OCI-M2 (cell line): ENCODE measurements around the gene TRIM44.
"Not testable (repeated sequence)": the region's sequence is repeated elsewhere in the genome, so short reads cannot be mapped to it uniquely, and the experiment has no call there.

Experiments
- DNase-seq: peaks from one replicate; lab custom pipeline; 2025; ENCODE audit not compliant: unreplicated experiment; lab: John Stamatoyannopoulos, UW

Gene TRIM44

DNA sequence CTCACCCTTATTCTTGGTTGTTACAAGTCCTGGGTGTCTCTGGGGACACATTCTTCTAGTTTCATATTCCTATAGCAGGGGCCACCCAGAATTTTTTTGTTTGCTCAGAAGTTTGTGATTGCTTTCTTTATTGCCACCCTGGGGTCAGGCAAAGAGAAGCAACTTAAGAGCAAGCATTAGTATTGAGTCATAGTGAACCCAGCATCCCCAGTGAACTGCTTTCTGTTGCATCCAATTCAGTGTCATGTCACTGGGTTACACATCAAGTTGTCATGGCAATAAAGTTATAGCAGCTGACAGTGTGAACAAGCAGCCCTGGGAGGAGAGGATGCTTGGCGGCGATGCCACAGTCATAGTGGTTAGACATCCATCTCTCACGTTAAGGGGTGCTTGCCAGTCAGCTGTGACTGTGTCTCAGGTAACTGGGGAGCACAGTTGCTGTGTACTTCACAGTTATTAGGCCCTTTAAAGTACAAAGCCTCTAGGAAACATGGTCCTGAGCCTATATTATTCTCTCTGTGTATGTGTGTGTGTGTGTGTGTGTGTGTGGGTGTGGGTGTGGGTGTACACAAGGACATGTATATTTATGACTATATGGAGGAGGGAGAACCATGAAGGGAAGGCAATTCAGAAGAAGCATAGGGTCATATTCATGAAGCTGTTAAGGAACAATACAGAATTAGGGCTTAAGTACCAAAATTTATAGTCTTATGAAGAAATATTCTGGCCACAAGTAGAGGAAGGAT is 52.5 kb downstream of the TRIM44 start:
- no peak for DNase-seq

DNA sequence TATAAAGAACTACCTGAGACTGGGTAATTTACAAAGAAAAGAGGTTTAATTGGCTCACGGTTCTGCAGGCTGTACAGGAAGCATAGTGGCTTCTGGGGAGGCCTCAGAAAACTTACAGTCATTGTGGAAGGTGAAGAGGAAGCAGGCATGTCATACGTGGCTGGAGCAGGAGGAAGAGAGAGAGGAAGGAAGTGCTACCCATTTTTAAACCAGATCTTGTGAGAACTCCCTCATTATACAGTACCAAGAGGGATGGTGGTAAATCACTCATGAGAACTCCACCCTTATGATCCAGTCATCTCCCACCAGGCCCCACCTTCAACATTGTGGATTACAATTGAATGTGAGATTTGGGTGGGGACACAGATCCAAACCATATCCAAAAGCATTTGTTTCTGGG is 53.1 kb downstream of the TRIM44 start:
- not testable (repeated sequence) for DNase-seq

DNA sequence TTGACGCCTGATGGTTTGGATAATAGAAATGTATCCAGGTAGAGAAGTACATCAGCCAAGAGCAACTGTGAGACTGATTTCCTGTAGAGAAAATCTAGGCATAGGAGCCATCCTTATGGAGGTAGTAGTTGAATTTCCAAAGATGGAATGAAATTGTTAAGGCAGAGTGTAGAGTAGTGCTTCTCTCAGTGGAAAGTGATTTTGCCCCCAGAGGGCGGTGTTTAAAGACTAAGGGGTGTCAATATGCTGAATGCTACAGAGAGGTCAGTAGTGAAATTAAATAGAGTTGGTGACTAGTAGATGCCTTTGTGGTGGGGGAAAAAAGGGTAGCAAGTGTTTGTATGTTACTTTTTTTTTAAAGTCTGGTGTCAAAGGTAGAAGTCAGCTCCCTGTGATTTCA is 54.5 kb downstream of the TRIM44 start:
- no peak for DNase-seq

DNA sequence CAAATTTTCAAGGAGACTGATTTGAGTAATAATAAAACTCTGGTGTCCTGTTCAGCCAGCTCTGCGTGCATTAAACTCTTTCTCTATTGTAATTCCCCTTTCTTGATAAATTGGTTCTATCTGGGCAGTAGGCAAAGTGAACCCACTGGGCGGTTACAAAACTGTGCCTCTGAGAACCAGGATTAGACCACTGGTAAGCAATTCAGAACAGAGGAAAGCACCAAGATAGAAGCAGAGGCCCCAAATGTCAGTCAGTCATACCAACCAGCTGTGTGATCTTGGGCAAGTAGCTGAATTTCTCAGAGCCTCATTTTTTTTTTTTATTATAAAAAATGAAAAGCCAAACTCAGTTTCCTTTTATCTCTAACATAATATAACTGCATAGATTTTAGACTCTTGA is 54.9 kb downstream of the TRIM44 start:
- no peak for DNase-seq

GRCh38 chr11:35721651-35722282 is 59.2 kb downstream of the TRIM44 start:
- no peak for DNase-seq

DNA sequence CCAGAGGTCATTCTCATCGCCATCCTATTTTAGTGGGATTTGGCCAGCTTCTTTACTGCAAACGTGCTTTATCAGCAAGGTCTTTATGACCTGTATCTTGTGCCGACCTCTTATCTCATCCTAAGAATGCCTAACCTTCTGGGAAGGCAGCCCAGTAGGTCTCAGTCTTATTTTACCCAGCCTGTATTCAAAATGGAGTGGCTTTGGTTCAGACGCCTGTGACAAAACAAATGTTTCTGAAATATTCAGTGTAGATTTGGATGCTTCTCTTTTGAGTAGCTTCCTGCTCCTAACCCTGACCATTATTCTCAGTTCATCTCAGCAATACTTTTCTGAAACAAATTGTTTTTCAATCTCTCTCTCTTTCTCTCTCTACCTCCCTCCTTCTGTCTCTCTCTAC is 60.1 kb downstream of the TRIM44 start:
- no peak for DNase-seq

- DNase-seq: no peak
These were observed 60.9 kb downstream of the TRIM44 start for GRCh38 chr11:35723493-35723892.

DNA sequence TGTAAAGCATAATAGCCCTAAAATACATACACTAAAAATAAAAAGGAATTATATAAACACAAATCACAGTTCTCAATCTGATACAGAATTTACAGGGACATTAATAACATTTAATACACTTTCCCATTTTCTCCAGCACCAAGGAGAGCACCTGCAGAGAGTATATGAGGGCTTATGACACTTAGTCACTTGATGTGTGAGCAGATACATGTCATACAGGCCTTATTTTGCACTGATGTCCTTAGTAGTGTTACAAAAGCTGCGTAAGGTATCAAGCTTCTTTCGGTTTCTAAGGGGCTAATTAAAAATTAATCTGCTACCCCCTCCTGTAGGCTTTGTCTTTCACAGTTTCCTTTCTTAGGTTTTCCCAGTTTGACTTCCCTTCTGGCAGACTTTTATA is 61.3 kb downstream of the TRIM44 start:
- DNase-seq: no peak

- no peak for DNase-seq
These were observed 63.3 kb downstream of the TRIM44 start for GRCh38 chr11:35725885-35726284.

- DNase-seq: no peak
These were observed 64.6 kb downstream of the TRIM44 start for GRCh38 chr11:35727140-35727539.

DNA sequence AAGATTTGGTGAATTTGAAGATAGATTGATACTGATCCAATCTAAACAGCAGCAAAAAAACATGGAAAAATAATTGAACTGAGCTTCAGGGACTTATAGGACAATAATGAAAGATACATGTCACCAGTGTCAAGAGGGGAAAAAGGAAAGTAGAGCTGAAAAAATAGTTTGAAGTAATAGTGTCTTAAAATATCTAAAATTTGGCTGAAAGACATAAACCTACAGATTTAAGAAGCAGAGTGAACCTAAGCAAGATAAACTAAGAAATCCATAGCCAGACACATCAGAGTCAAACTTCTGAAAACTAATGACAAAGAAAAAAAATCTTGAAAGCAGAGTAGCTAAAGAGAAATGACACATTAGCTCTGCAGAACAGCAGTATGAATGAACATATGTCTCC is 67.7 kb downstream of the TRIM44 start:
- no peak for DNase-seq

- no peak for DNase-seq
These were observed 72.3 kb downstream of the TRIM44 start for GRCh38 chr11:35734669-35735410.

DNA sequence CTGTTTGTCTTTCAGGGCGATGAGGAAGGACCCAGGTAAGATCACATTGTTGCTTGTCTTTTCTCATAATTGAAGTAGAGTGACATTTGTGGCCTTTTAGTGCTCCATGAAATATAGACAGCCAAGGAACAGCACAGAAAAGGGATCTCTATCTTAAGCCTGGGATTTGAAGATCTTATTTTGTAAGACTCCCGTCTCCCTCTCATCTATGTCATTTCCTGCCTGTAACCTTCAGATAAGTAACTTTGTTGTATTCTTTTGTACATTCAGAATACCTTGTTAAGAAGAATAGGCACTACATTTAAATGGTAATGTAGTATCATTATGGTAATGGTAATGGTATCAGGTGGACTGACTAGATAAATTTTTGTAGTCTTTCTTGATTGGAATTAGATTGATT is 72.8 kb downstream of the TRIM44 start:
- DNase-seq: no peak

GRCh38 chr11:35735903-35736302 is 73.3 kb downstream of the TRIM44 start:
- DNase-seq: no peak

GRCh38 chr11:35736952-35737351 is 74.4 kb downstream of the TRIM44 start:
- no peak for DNase-seq

- DNase-seq: no peak
These were observed 77.7 kb downstream of the TRIM44 start for GRCh38 chr11:35740061-35740799.

- no peak for DNase-seq
These were observed 80.3 kb downstream of the TRIM44 start for GRCh38 chr11:35742707-35743454.

- DNase-seq: no peak
These were observed 84.0 kb downstream of the TRIM44 start for GRCh38 chr11:35746356-35747153.

GRCh38 chr11:35747668-35748067 is 85.1 kb downstream of the TRIM44 start:
- no peak for DNase-seq

DNA sequence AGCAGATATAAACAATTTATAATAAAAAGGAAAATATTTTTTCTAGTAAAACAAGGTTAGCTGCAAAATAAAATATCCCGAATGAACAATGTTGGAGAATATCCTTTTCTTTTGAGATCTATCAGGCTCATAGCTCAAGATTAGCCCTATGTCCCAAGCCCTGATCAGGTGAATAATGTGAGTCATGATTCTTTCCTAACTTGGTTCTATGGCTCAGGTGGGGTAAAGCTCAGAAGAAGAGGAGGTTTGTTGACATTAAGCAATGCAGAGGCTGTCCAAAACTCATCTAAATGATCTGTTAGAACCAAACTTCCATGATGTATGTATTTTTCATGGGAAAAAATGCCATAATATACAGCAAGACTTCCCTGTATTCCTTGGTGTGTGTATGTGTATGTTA is 86.1 kb downstream of the TRIM44 start:
- DNase-seq: no peak
